ENCODE data around the gene DCC.

DNA sequence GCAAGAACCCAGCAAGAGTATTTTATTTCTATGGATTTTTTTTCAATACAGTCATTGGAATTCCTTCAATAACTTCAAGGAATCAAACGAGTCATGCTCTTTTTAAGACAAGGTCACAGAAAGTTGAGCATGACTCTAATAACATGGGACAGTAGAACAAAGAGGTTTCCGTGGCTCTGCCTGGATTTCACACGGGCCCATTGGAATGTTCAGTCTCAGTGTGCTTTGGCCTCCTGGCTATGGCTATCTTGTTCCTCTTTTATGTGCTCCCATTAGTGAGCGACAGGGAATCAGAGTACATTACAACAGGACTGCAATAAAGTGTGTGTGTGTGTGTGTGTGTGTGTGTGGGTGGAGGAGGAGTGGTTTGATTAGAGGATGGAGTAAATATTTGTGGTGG, 312.4 kb downstream of the DCC start:
- TF ChIP-seq EZH2phosphoT487 (IDR thresholded peaks at IDR 0.05; ENCODE audit: borderline replicate concordance), result no peak
- TF ChIP-seq, protein P1, sequence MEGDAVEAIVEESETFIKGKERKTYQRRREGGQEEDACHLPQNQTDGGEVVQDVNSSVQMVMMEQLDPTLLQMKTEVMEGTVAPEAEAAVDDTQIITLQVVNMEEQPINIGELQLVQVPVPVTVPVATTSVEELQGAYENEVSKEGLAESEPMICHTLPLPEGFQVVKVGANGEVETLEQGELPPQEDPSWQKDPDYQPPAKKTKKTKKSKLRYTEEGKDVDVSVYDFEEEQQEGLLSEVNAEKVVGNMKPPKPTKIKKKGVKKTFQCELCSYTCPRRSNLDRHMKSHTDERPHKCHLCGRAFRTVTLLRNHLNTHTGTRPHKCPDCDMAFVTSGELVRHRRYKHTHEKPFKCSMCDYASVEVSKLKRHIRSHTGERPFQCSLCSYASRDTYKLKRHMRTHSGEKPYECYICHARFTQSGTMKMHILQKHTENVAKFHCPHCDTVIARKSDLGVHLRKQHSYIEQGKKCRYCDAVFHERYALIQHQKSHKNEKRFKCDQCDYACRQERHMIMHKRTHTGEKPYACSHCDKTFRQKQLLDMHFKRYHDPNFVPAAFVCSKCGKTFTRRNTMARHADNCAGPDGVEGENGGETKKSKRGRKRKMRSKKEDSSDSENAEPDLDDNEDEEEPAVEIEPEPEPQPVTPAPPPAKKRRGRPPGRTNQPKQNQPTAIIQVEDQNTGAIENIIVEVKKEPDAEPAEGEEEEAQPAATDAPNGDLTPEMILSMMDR (conservative IDR thresholded peaks at IDR 0.05; ENCODE audit: low read length), result no peak

All from Loucy (cell line).